Epithelial cell of alveolus of lung (primary cell): ENCODE data around the gene SMC2. TPM values are rescaled to one million over a fixed set of nuclear protein-coding genes. Genes with fewer than 3 reads are reported as not detected.

Experiments
- total RNA-seq: library from RNA; depleted of rRNA; stranded (reverse); fragments of >200 nt; gene quantifications from 2 replicates; pipeline ENCODE4 v1.2.1, GENCODE V29; 2015

SMC2 gene
- 8.2 and 14.9 TPM in 2 replicates for total RNA-seq

GRCh38 chr9:104093647-104094533, at the start of gene SMC2:
TSS of gene SMC2 (plus strand) at chr9:104094309. CDS start at chr9:104095385, 1,076 bp downstream.

